Measurements from ENCODE around the gene GLB1L3.

The GLB1L3 gene

GRCh38 chr11:134365011-134365925, 89.1 kb downstream of the GLB1L3 start:
- no peak for DNase-seq

GRCh38 chr11:134366254-134366653, 90.1 kb downstream of the GLB1L3 start:
- no peak for DNase-seq

GRCh38 chr11:134367781-134368180, 91.6 kb downstream of the GLB1L3 start:
- DNase-seq = no peak

All from NCI-H2029 (cell line).